NCI-H774 (cell line): ENCODE measurements around the gene IQGAP2.
"Not testable (repeated sequence)": the region's sequence is repeated elsewhere in the genome, so short reads cannot be mapped to it uniquely, and the experiment has no call there.

Experiments used
- DNase-seq: peaks from one replicate; lab custom pipeline; 2025; lab: John Stamatoyannopoulos, UW

Gene IQGAP2

GRCh38 chr5:76571559-76571958 lies 168.5 kb downstream of the IQGAP2 start:
- DNase-seq = no peak

- DNase-seq = no peak
Observed at GRCh38 chr5:76576450-76576849, 173.4 kb downstream of the IQGAP2 start.

- DNase-seq = no peak
Observed at GRCh38 chr5:76576996-76577395, 173.9 kb downstream of the IQGAP2 start.

- DNase-seq = no peak
Observed at GRCh38 chr5:76579166-76579937, 176.3 kb downstream of the IQGAP2 start.

- no peak for DNase-seq
Observed at GRCh38 chr5:76580981-76581380, 177.9 kb downstream of the IQGAP2 start.

- DNase-seq = no peak
Observed at GRCh38 chr5:76582230-76583162, 179.4 kb downstream of the IQGAP2 start.

GRCh38 chr5:76583163-76584047 lies 180.3 kb downstream of the IQGAP2 start:
- no peak for DNase-seq

GRCh38 chr5:76585783-76586217 lies 182.7 kb downstream of the IQGAP2 start:
- no peak for DNase-seq

- DNase-seq = no peak
Observed at GRCh38 chr5:76586531-76586930, 183.4 kb downstream of the IQGAP2 start.

GRCh38 chr5:76590027-76590426 lies 186.9 kb downstream of the IQGAP2 start:
- DNase-seq = no peak

- DNase-seq = no peak
Observed at GRCh38 chr5:76591366-76591765, 188.3 kb downstream of the IQGAP2 start.

GRCh38 chr5:76592692-76593091 lies 189.6 kb downstream of the IQGAP2 start:
- DNase-seq = no peak

GRCh38 chr5:76594107-76594506 lies 191.0 kb downstream of the IQGAP2 start:
- DNase-seq = no peak

- DNase-seq = no peak
Observed at GRCh38 chr5:76595755-76596481, 192.8 kb downstream of the IQGAP2 start.

- no peak for DNase-seq
Observed at GRCh38 chr5:76598531-76598930, 195.4 kb downstream of the IQGAP2 start.

GRCh38 chr5:76600716-76601115 lies 197.6 kb downstream of the IQGAP2 start:
- DNase-seq = no peak

- DNase-seq = peak; percentile 5
Observed at GRCh38 chr5:76601470-76601869, 198.4 kb downstream of the IQGAP2 start.

GRCh38 chr5:76602094-76602726 lies 199.1 kb downstream of the IQGAP2 start:
- DNase-seq = no peak

GRCh38 chr5:76603991-76604390 lies 200.9 kb downstream of the IQGAP2 start:
- not testable (repeated sequence) for DNase-seq

GRCh38 chr5:76604838-76605237 lies 201.8 kb downstream of the IQGAP2 start:
- no peak for DNase-seq

GRCh38 chr5:76606701-76607100 lies 203.6 kb downstream of the IQGAP2 start:
- no peak for DNase-seq
